Urinary bladder (tissue), 4 donors: ENCODE data around the gene RNMT. TPM values are rescaled to one million over a fixed set of nuclear protein-coding genes. Genes with fewer than 3 reads are reported as not detected.

Experiments used
- DNase-seq: peaks from one replicate; pipeline ENCODE4 v3.0.0-alpha.2; 2015; ENCODE audit errors: extremely low spot score
- H3K27ac ChIP-seq: one replicate; pipeline ENCODE4 v1.5.1; 2013; ENCODE audit warnings: low read depth, mild to moderate bottlenecking, moderate library complexity
- H3K36me3 ChIP-seq: one replicate; pipeline ENCODE4 v1.6.1; 2013; ENCODE audit warnings: mild to moderate bottlenecking, moderate library complexity; ENCODE audit not compliant: insufficient read depth
- H3K4me1 ChIP-seq: one replicate; pipeline ENCODE4 v1.6.1; 2013; ENCODE audit warnings: mild to moderate bottlenecking, moderate library complexity; ENCODE audit not compliant: insufficient read depth
- H3K4me3 ChIP-seq: one replicate; pipeline ENCODE4 v1.5.1; 2013; ENCODE audit warnings: low read depth, low read length
- WGBS: extraction: QIAGEN DNeasy Blood & Tissue Kit; methylation state at CpG from one replicate; pipeline ENCODE4 v1.1.7; 2013; 5-methylcytosine and 5-hydroxymethylcytosine counted together
- polyA plus RNA-seq: library from polyadenylated mRNA; stranded (reverse); fragments of 200-250 nt; gene quantifications from one replicate; pipeline ENCODE4 v1.2.3, GENCODE V29; 2013
- small RNA-seq: library from RNA; depleted of rRNA; stranded (forward); fragments of <200 nt; gene quantifications from one replicate; pipeline ENCODE3, GENCODE V24; 2014
- total RNA-seq: library from RNA; depleted of rRNA; stranded (reverse); fragments of >200 nt; gene quantifications from one replicate; pipeline ENCODE4 v1.2.3, GENCODE V29; 2014
- donor health status: healthy with polysubstance abuse.
- donor health status: healthy.

The RNMT gene
- total and polyA plus RNA-seq, 2 donors: 16.4 to 56.9 TPM

- Histone ChIP-seq H3K36me3 (no peaks in the 10 kb centered on the region), H3K4me1 (peaks cover 2% of the 10 kb centered on the region), H3K27ac (no peak overlapping the region), H3K4me3 (no peak overlapping the region)
- 56% methylated on average over 2 of the region's 2 CpGs for WGBS
- no peak for DNase-seq
These were observed 82.6 kb downstream of the RNMT start for GRCh38 chr18:13809043-13809430.

- peak; percentile 32 for DNase-seq
- WGBS: 31% methylated on average over 5 of the region's 5 CpGs
- Histone ChIP-seq H3K27ac (no peak overlapping the region), H3K36me3 (no peaks in the 10 kb centered on the region), H3K4me3 (no peak overlapping the region), H3K4me1 (peaks cover 2% of the 10 kb centered on the region)
These were observed 83.2 kb downstream of the RNMT start for GRCh38 chr18:13809531-13810255.

- Histone ChIP-seq H3K36me3 (no peaks in the 10 kb centered on the region), H3K4me1 (peaks cover 2% of the 10 kb centered on the region), H3K4me3 (no peak overlapping the region), H3K27ac (no peak overlapping the region)
- no peak for DNase-seq
- WGBS: 55% methylated on average over 10 of the region's 10 CpGs
These were observed 84.5 kb downstream of the RNMT start for GRCh38 chr18:13810950-13811485.

- Histone ChIP-seq H3K4me1 (peaks cover 2% of the 10 kb centered on the region), H3K36me3 (no peaks in the 10 kb centered on the region), H3K4me3 (no peak overlapping the region), H3K27ac (no peak overlapping the region)
- WGBS: 62% methylated on average over 6 of the region's 6 CpGs
- no peak for DNase-seq
These were observed 85.5 kb downstream of the RNMT start for GRCh38 chr18:13811993-13812392.

- H3K27ac ChIP-seq: no peak overlapping the region
- DNase-seq: no peak
- H3K4me1 ChIP-seq: no peaks in the 10 kb centered on the region
- no peak overlapping the region for H3K4me3 ChIP-seq
- H3K36me3 ChIP-seq: no peaks in the 10 kb centered on the region
- WGBS: 18% methylated on average over 4 of the region's 4 CpGs
These were observed 86.9 kb downstream of the RNMT start for GRCh38 chr18:13813271-13813849.

Small RNAs within 50 kb of the gene (small RNA-seq; reads per million reads assigned to genes)
- not detected for gene AP001525.1
- gene RN7SL362P: not detected

Other genes starting within 250 kb of the RNMT start
- 27.3 TPM for gene FAM210A, start 115 bp upstream of the RNMT start, total RNA-seq
- gene FAM210A, start 115 bp upstream of the RNMT start, polyA plus RNA-seq: 8.2 TPM
- gene MC5R, start 97.5 kb downstream of the RNMT start, total RNA-seq: not detected
- not detected for gene MC5R, start 97.5 kb downstream of the RNMT start, polyA plus RNA-seq
- gene MC2R, start 188.9 kb downstream of the RNMT start, total RNA-seq: not detected
- not detected for gene MC2R, start 188.9 kb downstream of the RNMT start, polyA plus RNA-seq